Measurements from ENCODE around the gene DGKK. TPM values are rescaled to one million over a fixed set of nuclear protein-coding genes. Genes with fewer than 3 reads are reported as not detected.

Gene DGKK
- total RNA-seq, 1 donor from 2014 or later, result 0.21 TPM

- Histone ChIP-seq H3K36me3 (no peaks in the 10 kb centered on the region), H3K4me2 (no peak overlapping the region), H3K27ac (no peak overlapping the region), H3K9ac (no peak overlapping the region), H4K20me1 (ENCODE audit: low read depth) (no peaks in the 10 kb centered on the region), H3K27me3 (no peaks in the 10 kb centered on the region), H3F3A (ENCODE audit: low read depth) (no peaks in the 10 kb centered on the region), H3K4me3 (no peak overlapping the region), H3K79me2 (ENCODE audit: low read depth) (no peaks in the 10 kb centered on the region), H2AFZ (replicated peaks) (no peak overlapping the region), H3K9me3 (ENCODE audit: low read depth) (no peaks in the 10 kb centered on the region), H3K4me1 (no peaks in the 10 kb centered on the region)
- Mint-ChIP-seq H3K27ac (no peak overlapping the region), H3K9me3 (peaks cover 5% of the 10 kb centered on the region), H3K4me3 (no peak overlapping the region), H3K36me3 (no peaks in the 10 kb centered on the region), H3K27me3 (ENCODE audit: insufficient read depth, low read depth) (no peaks in the 10 kb centered on the region), H3K4me1 (no peaks in the 10 kb centered on the region)
- no peak for TF ChIP-seq CTCF (IDR thresholded peaks at IDR 0.05)
- no peak for TF ChIP-seq EZH2 (IDR thresholded peaks at IDR 0.05)
- TF ChIP-seq EZH2phosphoT487 (IDR thresholded peaks at IDR 0.05), result no peak
- DNase-seq (ENCODE audit: low spot score), result no peak
These were observed 62.6 kb downstream of the DGKK start for GRCh38 chrX:50407976-50408375.

- no peaks in the 10 kb centered on the region for H3K4me1 ChIP-seq
- no peaks in the 10 kb centered on the region for H3K36me3 ChIP-seq
- H2AFZ ChIP-seq (replicated peaks), result no peak overlapping the region
- no peaks in the 10 kb centered on the region for H3F3A ChIP-seq (ENCODE audit: low read depth)
- H3K4me3 Mint-ChIP-seq, result no peak overlapping the region
- no peak overlapping the region for H3K27ac Mint-ChIP-seq
- no peaks in the 10 kb centered on the region for H3K79me2 ChIP-seq (ENCODE audit: low read depth)
- no peaks in the 10 kb centered on the region for H3K27me3 Mint-ChIP-seq (ENCODE audit: insufficient read depth, low read depth)
- H3K4me1 Mint-ChIP-seq, result no peaks in the 10 kb centered on the region
- H3K9me3 Mint-ChIP-seq, result peaks cover 2% of the 10 kb centered on the region
- no peak overlapping the region for H3K4me2 ChIP-seq
- H3K9ac ChIP-seq, result no peak overlapping the region
- TF ChIP-seq CTCF (IDR thresholded peaks at IDR 0.05) (no peak), EZH2 (IDR thresholded peaks at IDR 0.05) (no peak), EZH2phosphoT487 (IDR thresholded peaks at IDR 0.05) (no peak)
- DNase-seq (ENCODE audit: low spot score), result no peak
- no peaks in the 10 kb centered on the region for H3K9me3 ChIP-seq (ENCODE audit: low read depth)
- no peak overlapping the region for H3K27ac ChIP-seq
- H3K36me3 Mint-ChIP-seq, result no peaks in the 10 kb centered on the region
- no peaks in the 10 kb centered on the region for H3K27me3 ChIP-seq
- no peak overlapping the region for H3K4me3 ChIP-seq
- no peaks in the 10 kb centered on the region for H4K20me1 ChIP-seq (ENCODE audit: low read depth)
These were observed 66.7 kb downstream of the DGKK start for GRCh38 chrX:50403903-50404302.

GRCh38 chrX:50402886-50403285, 67.7 kb downstream of the DGKK start:
- no peak overlapping the region for H3K27ac Mint-ChIP-seq

GRCh38 chrX:50393902-50394301, 76.7 kb downstream of the DGKK start:
- no peaks in the 10 kb centered on the region for H4K20me1 ChIP-seq (ENCODE audit: low read depth)
- no peak overlapping the region for H3K9ac ChIP-seq
- H3K79me2 ChIP-seq (ENCODE audit: low read depth), result no peaks in the 10 kb centered on the region
- Mint-ChIP-seq H3K27ac (no peak overlapping the region), H3K4me3 (no peak overlapping the region), H3K9me3 (peaks cover 5% of the 10 kb centered on the region), H3K4me1 (no peaks in the 10 kb centered on the region), H3K27me3 (ENCODE audit: insufficient read depth, low read depth) (peaks cover 4% of the 10 kb centered on the region), H3K36me3 (no peaks in the 10 kb centered on the region)
- H3K27ac ChIP-seq, result no peak overlapping the region
- no peak overlapping the region for H3K4me2 ChIP-seq
- H3K36me3 ChIP-seq, result no peaks in the 10 kb centered on the region
- TF ChIP-seq EZH2phosphoT487 (IDR thresholded peaks at IDR 0.05) (no peak), EZH2 (IDR thresholded peaks at IDR 0.05) (no peak), CTCF (IDR thresholded peaks at IDR 0.05) (no peak)
- no peak overlapping the region for H2AFZ ChIP-seq (replicated peaks)
- H3K27me3 ChIP-seq, result no peaks in the 10 kb centered on the region
- H3K4me1 ChIP-seq, result no peaks in the 10 kb centered on the region
- no peak for DNase-seq (ENCODE audit: low spot score)
- H3K9me3 ChIP-seq (ENCODE audit: low read depth), result no peaks in the 10 kb centered on the region
- H3F3A ChIP-seq (ENCODE audit: low read depth), result no peaks in the 10 kb centered on the region
- no peak overlapping the region for H3K4me3 ChIP-seq

More at GRCh38 chrX:50402886-50403285, 67.7 kb downstream of the DGKK start:
- no peak for TF ChIP-seq EZH2phosphoT487 (IDR thresholded peaks at IDR 0.05)
- Histone ChIP-seq H3K4me3 (no peak overlapping the region), H2AFZ (replicated peaks) (no peak overlapping the region), H3K9ac (no peak overlapping the region), H3K79me2 (ENCODE audit: low read depth) (no peaks in the 10 kb centered on the region), H3K27me3 (no peaks in the 10 kb centered on the region), H3K27ac (no peak overlapping the region), H3F3A (ENCODE audit: low read depth) (no peaks in the 10 kb centered on the region), H4K20me1 (ENCODE audit: low read depth) (no peaks in the 10 kb centered on the region), H3K4me1 (no peaks in the 10 kb centered on the region), H3K9me3 (ENCODE audit: low read depth) (no peaks in the 10 kb centered on the region), H3K4me2 (no peak overlapping the region), H3K36me3 (no peaks in the 10 kb centered on the region)
- H3K4me1 Mint-ChIP-seq, result no peaks in the 10 kb centered on the region
- H3K4me3 Mint-ChIP-seq, result no peak overlapping the region
- DNase-seq (ENCODE audit: low spot score), result no peak
- peaks cover 2% of the 10 kb centered on the region for H3K9me3 Mint-ChIP-seq
- peaks cover 2% of the 10 kb centered on the region for H3K27me3 Mint-ChIP-seq (ENCODE audit: insufficient read depth, low read depth)
- no peaks in the 10 kb centered on the region for H3K36me3 Mint-ChIP-seq

All from neural progenitor cell (in vitro differentiated cells).